Osteocyte (in vitro differentiated cells): Measurements from ENCODE around the gene NRDE2. TPM values are rescaled to one million over a fixed set of nuclear protein-coding genes. Genes with fewer than 3 reads are reported as not detected.

Experiments used
- DNase-seq: peaks from one replicate; pipeline ENCODE4 v3.0.0; 2021; ENCODE audit warnings: mixed read lengths; ENCODE audit not compliant: unreplicated experiment; ENCODE audit errors: extremely low spot score
- H3K27ac Mint-ChIP-seq: one replicate; pipeline ENCODE4 v1.8.0; 2021; ENCODE audit warnings: mild to moderate bottlenecking, mixed read lengths; ENCODE audit not compliant: unreplicated experiment
- H3K27me3 Mint-ChIP-seq: one replicate; pipeline ENCODE4 v1.8.0; 2021; ENCODE audit warnings: mixed read lengths; ENCODE audit not compliant: unreplicated experiment
- H3K36me3 Mint-ChIP-seq: one replicate; pipeline ENCODE4 v1.8.0; 2021; ENCODE audit warnings: mixed read lengths; ENCODE audit not compliant: unreplicated experiment
- H3K4me1 Mint-ChIP-seq: one replicate; pipeline ENCODE4 v1.8.0; 2021; ENCODE audit warnings: mixed read lengths; ENCODE audit not compliant: unreplicated experiment
- H3K4me3 Mint-ChIP-seq: one replicate; pipeline ENCODE4 v1.8.0; 2021; ENCODE audit warnings: mild to moderate bottlenecking, moderate library complexity, mixed read lengths; ENCODE audit not compliant: unreplicated experiment
- H3K9me3 Mint-ChIP-seq: one replicate; pipeline ENCODE4 v1.8.0; 2021; ENCODE audit warnings: mixed read lengths; ENCODE audit not compliant: unreplicated experiment
- total RNA-seq: library from RNA; stranded (reverse); gene quantifications from 2 replicates; pipeline ENCODE4 v1.2.1, GENCODE V29; 2021
- TF ChIP-seq, protein P1 (sequence below): fragments of 200-600 bp; sonication (generic); IDR thresholded peaks from 2 replicates; pipeline ENCODE4 v1.5.0; 2021; ENCODE audit warnings: antibody characterized with exemption, mild to moderate bottlenecking, moderate library complexity

The NRDE2 gene
- total RNA-seq, 1 donor from 2014 or later, result 23.2 TPM

DNA sequence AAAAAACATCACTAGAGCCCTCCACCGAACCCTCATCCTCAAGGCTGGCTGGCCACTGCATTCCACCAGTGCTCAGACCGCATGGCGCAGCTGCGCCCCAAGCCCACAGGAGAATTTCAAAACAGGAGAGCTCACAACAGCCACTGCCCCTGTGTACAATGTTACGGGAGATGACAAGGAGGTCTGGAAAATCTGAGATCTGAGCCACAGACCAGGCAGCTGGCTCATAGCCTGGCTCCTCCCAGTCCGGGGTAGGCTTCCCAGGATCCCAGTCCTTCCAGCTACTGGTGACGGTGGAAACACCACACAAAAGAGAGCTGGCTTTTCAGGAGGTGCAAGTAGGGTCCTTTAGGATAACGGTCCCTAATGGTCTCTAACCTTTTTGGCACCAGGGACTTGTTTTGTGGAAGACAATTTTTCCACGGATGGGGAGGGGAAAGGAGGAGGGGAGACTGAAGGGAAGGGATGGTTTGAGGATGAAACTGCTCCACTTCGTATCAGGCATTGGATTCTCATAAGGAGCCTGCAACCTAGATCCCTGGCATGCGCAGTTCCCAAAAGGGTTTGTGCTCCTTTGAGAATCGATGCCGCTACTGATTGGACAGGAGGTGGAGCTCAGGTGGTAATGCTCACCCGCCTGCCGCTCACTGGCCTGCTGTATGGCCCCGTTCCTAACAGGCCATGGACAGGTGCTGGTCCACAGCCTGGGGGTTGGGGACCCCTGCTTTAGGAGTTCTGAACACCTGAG, 23.0 kb upstream of the NRDE2 start:
- no peaks in the 10 kb centered on the region for H3K4me1 Mint-ChIP-seq
- no peak for DNase-seq
- H3K9me3 Mint-ChIP-seq, result no peaks in the 10 kb centered on the region
- H3K27me3 Mint-ChIP-seq, result peaks cover 12% of the 10 kb centered on the region
- no peak overlapping the region for H3K27ac Mint-ChIP-seq
- no peak overlapping the region for H3K4me3 Mint-ChIP-seq
- no peaks in the 10 kb centered on the region for H3K36me3 Mint-ChIP-seq
- TF ChIP-seq, protein P1, sequence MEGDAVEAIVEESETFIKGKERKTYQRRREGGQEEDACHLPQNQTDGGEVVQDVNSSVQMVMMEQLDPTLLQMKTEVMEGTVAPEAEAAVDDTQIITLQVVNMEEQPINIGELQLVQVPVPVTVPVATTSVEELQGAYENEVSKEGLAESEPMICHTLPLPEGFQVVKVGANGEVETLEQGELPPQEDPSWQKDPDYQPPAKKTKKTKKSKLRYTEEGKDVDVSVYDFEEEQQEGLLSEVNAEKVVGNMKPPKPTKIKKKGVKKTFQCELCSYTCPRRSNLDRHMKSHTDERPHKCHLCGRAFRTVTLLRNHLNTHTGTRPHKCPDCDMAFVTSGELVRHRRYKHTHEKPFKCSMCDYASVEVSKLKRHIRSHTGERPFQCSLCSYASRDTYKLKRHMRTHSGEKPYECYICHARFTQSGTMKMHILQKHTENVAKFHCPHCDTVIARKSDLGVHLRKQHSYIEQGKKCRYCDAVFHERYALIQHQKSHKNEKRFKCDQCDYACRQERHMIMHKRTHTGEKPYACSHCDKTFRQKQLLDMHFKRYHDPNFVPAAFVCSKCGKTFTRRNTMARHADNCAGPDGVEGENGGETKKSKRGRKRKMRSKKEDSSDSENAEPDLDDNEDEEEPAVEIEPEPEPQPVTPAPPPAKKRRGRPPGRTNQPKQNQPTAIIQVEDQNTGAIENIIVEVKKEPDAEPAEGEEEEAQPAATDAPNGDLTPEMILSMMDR, result no peak

DNA sequence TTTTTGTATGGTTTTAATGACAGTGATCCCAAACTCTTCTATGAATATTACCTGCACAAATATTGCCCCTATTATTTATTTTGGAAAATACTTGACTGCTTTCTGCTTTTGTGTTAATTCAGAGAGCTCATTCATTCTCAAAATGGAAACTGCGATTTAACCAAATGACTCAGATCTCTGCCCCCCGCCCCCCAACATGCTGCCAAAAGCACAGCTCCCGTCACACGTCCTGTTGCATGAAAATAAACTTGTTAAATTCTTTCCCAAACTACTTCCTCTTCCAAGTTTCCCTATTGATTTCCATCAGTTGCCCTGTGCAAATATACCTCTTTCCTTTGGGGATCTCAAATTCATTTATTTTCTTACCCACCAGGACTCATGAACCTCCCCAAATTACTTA, 18.0 kb upstream of the NRDE2 start:
- TF ChIP-seq, protein P1, result no peak
- Mint-ChIP-seq H3K9me3 (no peaks in the 10 kb centered on the region), H3K27me3 (peaks cover 7% of the 10 kb centered on the region), H3K36me3 (no peaks in the 10 kb centered on the region), H3K4me3 (no peak overlapping the region), H3K4me1 (no peaks in the 10 kb centered on the region), H3K27ac (no peak overlapping the region)
- no peak for DNase-seq

DNA sequence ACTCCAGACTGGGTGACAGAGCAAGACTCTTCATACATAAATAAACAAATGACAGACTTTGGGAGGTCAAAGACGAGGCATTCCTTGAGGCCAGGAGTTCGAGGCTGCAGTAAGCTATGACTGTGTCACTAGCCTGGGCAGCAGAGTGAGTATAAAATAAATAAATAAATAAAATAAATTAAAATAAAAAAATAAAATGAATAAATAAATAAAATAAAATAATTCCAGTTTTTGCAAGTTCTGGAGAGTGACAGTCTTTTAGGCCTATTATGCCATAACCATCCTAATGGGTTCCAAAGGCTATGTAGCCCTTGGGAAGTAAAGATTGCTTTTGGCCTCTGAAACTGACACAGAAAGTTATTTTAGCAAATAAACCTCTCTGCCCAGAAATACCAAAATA, 16.5 kb upstream of the NRDE2 start:
- Mint-ChIP-seq H3K4me1 (no peaks in the 10 kb centered on the region), H3K36me3 (no peaks in the 10 kb centered on the region), H3K9me3 (no peaks in the 10 kb centered on the region), H3K4me3 (no peak overlapping the region), H3K27ac (no peak overlapping the region), H3K27me3 (peaks cover 14% of the 10 kb centered on the region)
- TF ChIP-seq, protein P1, result no peak
- DNase-seq, result no peak

DNA sequence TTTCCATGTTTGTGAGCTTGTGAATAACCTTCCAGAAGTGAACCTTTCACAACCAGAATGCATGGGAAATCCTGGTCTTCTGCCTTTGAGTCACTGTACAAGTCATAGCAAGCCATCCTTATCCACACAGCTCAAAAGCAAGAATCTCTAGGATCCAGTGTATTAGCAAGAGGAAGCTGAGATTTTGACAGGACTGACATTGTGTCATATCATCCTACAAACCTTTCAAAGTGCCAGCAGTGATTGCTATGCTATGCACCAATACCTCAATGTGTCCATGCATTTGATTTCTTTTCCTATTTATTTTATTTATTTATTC, 13.5 kb upstream of the NRDE2 start:
- Mint-ChIP-seq H3K4me1 (no peaks in the 10 kb centered on the region), H3K27me3 (peaks cover 20% of the 10 kb centered on the region), H3K36me3 (no peaks in the 10 kb centered on the region), H3K27ac (no peak overlapping the region), H3K4me3 (no peak overlapping the region), H3K9me3 (no peaks in the 10 kb centered on the region)
- TF ChIP-seq, protein P1, result no peak
- DNase-seq, result no peak

DNA sequence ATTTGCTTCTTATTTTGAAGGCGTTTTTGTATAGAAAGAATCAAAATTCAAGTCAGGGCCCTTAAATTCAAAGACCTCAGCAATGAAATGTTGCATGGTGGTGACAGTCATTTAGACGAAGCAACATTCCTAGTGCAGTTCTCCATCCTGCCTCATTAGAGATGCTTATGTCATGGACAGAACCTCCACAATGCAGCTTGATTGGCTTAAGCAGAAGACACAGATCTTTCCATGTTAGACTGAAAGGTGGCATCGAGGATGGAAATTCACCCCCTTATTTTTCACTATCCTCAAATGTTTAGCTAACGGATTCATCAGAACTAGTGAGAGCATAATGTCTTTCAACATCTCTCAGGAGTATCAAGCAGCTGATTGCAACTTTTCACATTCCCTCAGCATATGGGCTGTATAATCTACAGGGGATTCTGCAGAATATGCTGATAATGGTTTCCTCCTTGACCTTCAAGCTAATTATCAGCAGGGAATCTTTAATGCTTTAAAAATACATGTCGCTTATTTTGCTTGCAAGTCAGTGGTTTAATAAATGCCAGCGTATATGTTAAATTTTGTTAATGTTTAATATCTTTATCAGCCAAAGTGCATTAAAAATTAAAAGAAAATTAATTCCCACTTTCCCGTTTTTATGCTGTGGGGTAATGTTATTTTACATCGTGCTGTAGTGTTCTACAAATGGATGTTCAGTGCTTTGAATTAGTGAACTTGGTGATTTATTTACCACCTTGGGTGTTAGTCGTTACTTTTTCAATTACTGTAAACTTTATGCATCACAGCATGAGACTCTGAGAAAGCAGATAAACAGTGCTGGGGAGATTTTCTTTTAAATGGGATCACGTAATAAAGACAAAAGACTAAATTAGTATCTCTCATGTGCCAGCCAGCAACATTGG, 12.8 kb upstream of the NRDE2 start:
- no peaks in the 10 kb centered on the region for H3K36me3 Mint-ChIP-seq
- no peak overlapping the region for H3K4me3 Mint-ChIP-seq
- DNase-seq, result no peak
- peaks cover 24% of the 10 kb centered on the region for H3K27me3 Mint-ChIP-seq
- no peaks in the 10 kb centered on the region for H3K4me1 Mint-ChIP-seq
- no peak overlapping the region for H3K27ac Mint-ChIP-seq
- TF ChIP-seq, protein P1, result no peak
- H3K9me3 Mint-ChIP-seq, result no peaks in the 10 kb centered on the region
